PC-3 (cell line): Measurements from ENCODE around the gene PCBP3. TPM values are rescaled to one million over a fixed set of nuclear protein-coding genes. Genes with fewer than 3 reads are reported as not detected.
A peak's percentile ranks its signal among the peaks of the same experiment; 100 is the strongest.

ENCODE experiments used
- ATAC-seq: fragments of 200-7000 bp; cut with Tn5 transposase; 2 replicates; pipeline ENCODE4 v1.9.1; 2020; ENCODE audit warnings: mild to moderate bottlenecking, moderate library complexity
- BruUV-seq: library from RNA; stranded (reverse); fragments of 400-500 nt; replicated peaks from 2 replicates; lab custom pipeline; 2021; lab: Mats Ljungman, UMichigan
- CTCF ChIA-PET: fragments of 300-600 bp; sonication (Branson Sonifier 250); formaldehyde crosslinking; loops from one replicate; lab custom pipeline; 2022; ENCODE audit warnings: antibody characterized with exemption; lab: Charles Lee
- POLR2A ChIA-PET: fragments of 300-600 bp; sonication (Branson Sonifier 250); formaldehyde crosslinking; loops from one replicate; lab custom pipeline; 2022; ENCODE audit warnings: antibody characterized with exemption; ENCODE audit not compliant: unreplicated experiment; lab: Charles Lee
- DNase-seq: peaks from one replicate; pipeline ENCODE4 v3.0.0-alpha.2; 2015
- H2AFZ ChIP-seq: fragments of 300-600 bp; sonication (generic); 2 replicates; pipeline ENCODE4 v1.6.0; 2016; ENCODE audit warnings: antibody characterized with exemption, low read length
- H3F3A ChIP-seq: fragments of 300-600 bp; sonication (generic); one replicate; pipeline ENCODE4 v1.6.0; 2017; ENCODE audit warnings: antibody characterized with exemption, low read length, control low read depth, mild to moderate bottlenecking; ENCODE audit not compliant: unreplicated experiment
- H3K27ac ChIP-seq: fragments of 300-600 bp; sonication (generic); 2 replicates; pipeline ENCODE4 v1.5.1; 2016; ENCODE audit warnings: mild to moderate bottlenecking, low read length
- H3K27me3 ChIP-seq: fragments of 300-600 bp; sonication (generic); 2 replicates; pipeline ENCODE4 v1.6.1; 2016; ENCODE audit warnings: low read length, mixed read lengths
- H3K36me3 ChIP-seq: fragments of 300-600 bp; sonication (generic); 2 replicates; pipeline ENCODE4 v1.6.1; 2016; ENCODE audit warnings: low read depth, mixed run types, low read length, mixed read lengths
- H3K4me1 ChIP-seq: fragments of 300-600 bp; sonication (generic); 2 replicates; pipeline ENCODE4 v1.5.1; 2016; ENCODE audit warnings: low read length; ENCODE audit not compliant: insufficient read depth
- H3K4me2 ChIP-seq: fragments of 300-600 bp; sonication (generic); 2 replicates; pipeline ENCODE4 v1.6.0; 2016; ENCODE audit warnings: low read length
- H3K4me3 ChIP-seq: fragments of 300-600 bp; sonication (generic); 2 replicates; pipeline ENCODE4 v1.5.1; 2016; ENCODE audit warnings: mild to moderate bottlenecking, low read length, mixed read lengths
- H3K79me2 ChIP-seq: fragments of 300-600 bp; sonication (generic); 2 replicates; pipeline ENCODE4 v1.6.1; 2017; ENCODE audit warnings: low read length, mixed read lengths
- H3K9ac ChIP-seq: fragments of 300-600 bp; sonication (generic); 2 replicates; pipeline ENCODE4 v1.6.0; 2016; ENCODE audit warnings: mild to moderate bottlenecking, low read length
- H3K9me2 ChIP-seq: fragments of 300-600 bp; sonication (generic); replicated peaks from 2 replicates; pipeline ENCODE4 v1.6.1; 2016; ENCODE audit warnings: mixed run types, low read length, mixed read lengths
- H3K9me3 ChIP-seq: fragments of 300-600 bp; sonication (generic); 2 replicates; pipeline ENCODE4 v1.6.1; 2016; ENCODE audit warnings: low read length, mixed read lengths
- H4K20me1 ChIP-seq: fragments of 300-600 bp; sonication (generic); 2 replicates; pipeline ENCODE4 v1.6.1; 2016; ENCODE audit warnings: low read length, mixed read lengths
- EZH2 ChIP-seq: fragments of 300-600 bp; sonication (generic); IDR thresholded peaks from one replicate; pipeline ENCODE4 v1.6.1; 2017; ENCODE audit warnings: antibody characterized with exemption, mild to moderate bottlenecking, low read length; ENCODE audit not compliant: unreplicated experiment
- EZH2phosphoT487 ChIP-seq: fragments of 300-600 bp; sonication (generic); IDR thresholded peaks from 2 replicates; pipeline ENCODE4 v1.6.1; 2018; ENCODE audit warnings: mild to moderate bottlenecking, antibody characterized with exemption, low read length, borderline replicate concordance
- intact Hi-C: fragments of 100-400 bp; cut with micrococcal nuclease; formaldehyde crosslinking; loops from 2 replicates; pipeline ENCODE4 v1.9.0; 2023
- total RNA-seq: library from RNA; depleted of rRNA; stranded (reverse); fragments of >200 nt; gene quantifications from 2 replicates; pipeline ENCODE4 v1.2.3, GENCODE V29; 2014; rRNA removed
- TF ChIP-seq, protein P1 (sequence below): fragments of 300-600 bp; sonication (generic); conservative IDR thresholded peaks from 2 replicates; pipeline ENCODE4 v1.5.1; 2017; ENCODE audit warnings: antibody characterized with exemption, low read depth, mild to moderate bottlenecking, low read length

PCBP3 gene
- total RNA-seq, 1 experiment from 2014 or later: 2.4 TPM

DNA sequence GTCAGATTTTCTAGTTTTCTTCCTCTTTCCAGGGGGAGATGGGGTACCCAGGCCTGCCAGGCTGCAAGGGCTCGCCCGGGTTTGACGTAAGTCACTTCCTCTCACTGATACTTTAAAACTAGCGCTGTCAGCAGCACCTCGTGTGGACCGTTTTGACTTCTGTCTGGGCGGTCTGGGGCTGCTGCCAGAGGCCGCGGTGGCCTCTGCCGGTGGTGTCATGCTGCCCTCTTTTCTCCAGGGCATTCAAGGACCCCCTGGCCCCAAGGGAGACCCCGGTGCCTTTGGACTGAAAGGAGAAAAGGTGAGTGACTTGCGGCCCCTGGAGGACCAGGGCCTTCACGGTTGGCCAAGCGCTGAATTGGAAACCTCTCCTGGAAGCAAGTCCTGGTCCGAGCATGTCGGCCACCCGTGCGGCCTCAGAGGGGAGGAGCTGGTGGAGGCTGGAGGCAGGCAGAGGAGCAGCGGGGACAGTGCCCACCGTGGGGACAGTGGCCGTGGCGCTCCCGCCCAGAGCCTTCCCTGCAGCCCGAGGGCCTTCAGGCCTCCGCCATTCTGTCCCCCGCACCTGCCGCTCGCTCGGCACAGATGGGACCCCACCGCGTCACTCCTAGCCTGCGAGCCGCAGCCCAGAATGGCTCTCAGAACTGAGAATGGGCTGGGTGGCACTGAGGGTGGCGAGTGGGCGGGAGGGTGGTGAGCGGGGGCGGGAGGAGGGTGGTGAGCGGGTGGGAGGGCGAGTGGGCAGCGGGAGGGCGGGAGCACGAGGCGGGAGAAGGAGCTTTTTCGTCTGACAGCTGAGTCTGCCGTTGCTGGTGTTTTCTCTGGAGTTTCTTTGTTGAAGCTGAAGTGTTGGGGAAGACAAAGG, 347.4 kb downstream of the PCBP3 start:
- no peak overlapping the region for H2AFZ ChIP-seq
- no peak for DNase-seq
- H3K27ac ChIP-seq: no peak overlapping the region
- no peak overlapping the region for H3K9ac ChIP-seq
- intact Hi-C loops: no loop called here
- H3K4me2 ChIP-seq: no peak overlapping the region
- no peaks in the 10 kb centered on the region for H3F3A ChIP-seq
- no peak for TF ChIP-seq EZH2
- TF ChIP-seq, protein P1, sequence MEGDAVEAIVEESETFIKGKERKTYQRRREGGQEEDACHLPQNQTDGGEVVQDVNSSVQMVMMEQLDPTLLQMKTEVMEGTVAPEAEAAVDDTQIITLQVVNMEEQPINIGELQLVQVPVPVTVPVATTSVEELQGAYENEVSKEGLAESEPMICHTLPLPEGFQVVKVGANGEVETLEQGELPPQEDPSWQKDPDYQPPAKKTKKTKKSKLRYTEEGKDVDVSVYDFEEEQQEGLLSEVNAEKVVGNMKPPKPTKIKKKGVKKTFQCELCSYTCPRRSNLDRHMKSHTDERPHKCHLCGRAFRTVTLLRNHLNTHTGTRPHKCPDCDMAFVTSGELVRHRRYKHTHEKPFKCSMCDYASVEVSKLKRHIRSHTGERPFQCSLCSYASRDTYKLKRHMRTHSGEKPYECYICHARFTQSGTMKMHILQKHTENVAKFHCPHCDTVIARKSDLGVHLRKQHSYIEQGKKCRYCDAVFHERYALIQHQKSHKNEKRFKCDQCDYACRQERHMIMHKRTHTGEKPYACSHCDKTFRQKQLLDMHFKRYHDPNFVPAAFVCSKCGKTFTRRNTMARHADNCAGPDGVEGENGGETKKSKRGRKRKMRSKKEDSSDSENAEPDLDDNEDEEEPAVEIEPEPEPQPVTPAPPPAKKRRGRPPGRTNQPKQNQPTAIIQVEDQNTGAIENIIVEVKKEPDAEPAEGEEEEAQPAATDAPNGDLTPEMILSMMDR: no peak
- no peak for TF ChIP-seq EZH2phosphoT487
- no peaks in the 10 kb centered on the region for H3K9me2 ChIP-seq
- peaks cover 39% of the 10 kb centered on the region for H3K36me3 ChIP-seq
- H3K79me2 ChIP-seq: peaks cover 9% of the 10 kb centered on the region; the same call in 1 of the 2 replicates
- BruUV-seq: no TSS peak
- no peak overlapping the region for H3K4me3 ChIP-seq
- CTCF ChIA-PET: no interaction called here
- no peaks in the 10 kb centered on the region for H3K27me3 ChIP-seq
- H4K20me1 ChIP-seq: peaks cover 2% of the 10 kb centered on the region; the same call in 1 of the 2 replicates
- H3K9me3 ChIP-seq: no peaks in the 10 kb centered on the region
- no peak for ATAC-seq
- H3K4me1 ChIP-seq: peaks cover 12% of the 10 kb centered on the region
- POLR2A ChIA-PET: no interaction called here

- Histone ChIP-seq H3K4me1 (peaks cover 12% of the 10 kb centered on the region), H3K9me2 (no peaks in the 10 kb centered on the region), H3K4me2 (no peak overlapping the region), H3K9ac (no peak overlapping the region), H3K9me3 (no peaks in the 10 kb centered on the region), H3K27ac (no peak overlapping the region), H3K79me2 (peaks cover 2% of the 10 kb centered on the region; the same call in 1 of the 2 replicates), H3K4me3 (no peak overlapping the region), H3K27me3 (no peaks in the 10 kb centered on the region), H3K36me3 (peaks cover 37% of the 10 kb centered on the region; the same call in 1 of the 2 replicates), H4K20me1 (peaks cover 4% of the 10 kb centered on the region; the same call in 1 of the 2 replicates), H2AFZ (no peak overlapping the region), H3F3A (no peaks in the 10 kb centered on the region)
- ATAC-seq (no peak), DNase-seq (no peak)
- ChIA-PET CTCF (no interaction called here), POLR2A (no interaction called here)
- intact Hi-C loops: no loop called here
- BruUV-seq: TSS peak; percentile 21
- TF ChIP-seq EZH2 (no peak), EZH2phosphoT487 (no peak)
- TF ChIP-seq, protein P1: no peak
Observed at GRCh38 chr21:45991606-45992300, 348.2 kb downstream of the PCBP3 start.

Other genes starting within 250 kb of the PCBP3 start
- 77.0 and 85.5 TPM in 2 replicates for gene COL18A1, start 238.6 kb upstream of the PCBP3 start, total RNA-seq
- 54.2 and 66.6 TPM in 2 replicates for gene SLC19A1, start 101.3 kb upstream of the PCBP3 start, total RNA-seq